NCI-H446 treated with DMSO at 0.1 percent for 48 hours (cell line): ENCODE data around the gene SOX8.
"Not testable (repeated sequence)": the region's sequence is repeated elsewhere in the genome, so short reads cannot be mapped to it uniquely, and the experiment has no call there.

ENCODE experiments used
- DNase-seq: peaks from one replicate; lab custom pipeline; 2025; lab: John Stamatoyannopoulos, UW

Gene SOX8

GRCh38 chr16:1009358-1010150 lies 28.0 kb downstream of the SOX8 start:
- DNase-seq: no peak

GRCh38 chr16:1010251-1010650 lies 28.7 kb downstream of the SOX8 start:
- DNase-seq: no peak

- no peak for DNase-seq
Measured at GRCh38 chr16:1010815-1011214, 29.2 kb downstream of the SOX8 start.

GRCh38 chr16:1011316-1012082 lies 29.9 kb downstream of the SOX8 start:
- DNase-seq: no peak

GRCh38 chr16:1012135-1012534 lies 30.6 kb downstream of the SOX8 start:
- no peak for DNase-seq

GRCh38 chr16:1012722-1013592 lies 31.4 kb downstream of the SOX8 start:
- DNase-seq: no peak

GRCh38 chr16:1013593-1013900 lies 32.0 kb downstream of the SOX8 start:
- DNase-seq: no peak

- no peak for DNase-seq
Measured at GRCh38 chr16:1014221-1014620, 32.7 kb downstream of the SOX8 start.

- no peak for DNase-seq
Measured at GRCh38 chr16:1014771-1015495, 33.4 kb downstream of the SOX8 start.

- no peak for DNase-seq
Measured at GRCh38 chr16:1018447-1019198, 37.1 kb downstream of the SOX8 start.

GRCh38 chr16:1019231-1020090 lies 37.9 kb downstream of the SOX8 start:
- no peak for DNase-seq

- DNase-seq: no peak
Measured at GRCh38 chr16:1020091-1020399, 38.5 kb downstream of the SOX8 start.

GRCh38 chr16:1020591-1020990 lies 39.0 kb downstream of the SOX8 start:
- DNase-seq: no peak

- no peak for DNase-seq
Measured at GRCh38 chr16:1021553-1022160, 40.1 kb downstream of the SOX8 start.

- no peak for DNase-seq
Measured at GRCh38 chr16:1022466-1022865, 40.9 kb downstream of the SOX8 start.

- no peak for DNase-seq
Measured at GRCh38 chr16:1024138-1024537, 42.6 kb downstream of the SOX8 start.

- DNase-seq: not testable (repeated sequence)
Measured at GRCh38 chr16:1025183-1025809, 43.7 kb downstream of the SOX8 start.

- no peak for DNase-seq
Measured at GRCh38 chr16:1026057-1026783, 44.6 kb downstream of the SOX8 start.
